Inflammatory macrophage (primary cell): Measurements from ENCODE around the gene C15orf40.
A peak's percentile ranks its signal among the peaks of the same experiment; 100 is the strongest.
"Not testable (repeated sequence)": the region's sequence is repeated elsewhere in the genome, so short reads cannot be mapped to it uniquely, and the experiment has no call there.

Source experiments
- DNase-seq, 2 donors: peaks; one replicate each; pipeline ENCODE4 v3.0.0-alpha.2; 2020 to 2022

C15orf40 gene

DNA sequence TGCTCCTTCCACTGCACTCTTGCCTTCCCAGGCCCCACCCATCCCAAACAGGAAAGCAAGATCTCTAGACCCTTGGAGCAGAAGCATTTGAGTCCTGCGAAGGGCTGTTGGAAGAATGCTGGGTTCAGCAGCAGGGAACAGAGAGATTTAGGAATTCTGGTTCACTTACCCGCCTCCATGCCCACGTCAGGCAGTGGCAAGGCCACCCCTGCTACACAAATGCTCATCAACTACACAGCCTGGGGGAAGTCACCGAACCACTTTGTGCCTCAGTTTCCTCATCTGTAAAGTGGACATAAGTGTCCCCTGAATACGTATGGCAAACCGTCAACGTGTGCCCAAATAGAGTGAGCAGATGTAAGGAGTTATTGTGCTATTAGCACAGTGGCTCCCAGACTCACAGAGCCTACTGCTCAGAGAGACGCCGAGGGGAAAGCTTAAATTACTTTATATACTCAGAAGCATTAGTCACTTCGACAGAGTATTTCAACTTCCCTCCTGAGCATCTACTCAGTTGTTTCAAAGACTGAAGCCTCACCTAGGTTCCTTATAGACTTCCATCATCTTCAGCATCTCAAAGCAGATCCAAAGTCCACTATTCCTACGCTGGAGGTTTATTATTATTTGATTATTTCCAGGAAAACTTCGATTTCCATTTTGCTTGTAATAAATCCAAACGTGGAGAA is 59.8 kb downstream of the C15orf40 start:
- peak in 1 of 2 donors; percentile 10 for DNase-seq

DNA sequence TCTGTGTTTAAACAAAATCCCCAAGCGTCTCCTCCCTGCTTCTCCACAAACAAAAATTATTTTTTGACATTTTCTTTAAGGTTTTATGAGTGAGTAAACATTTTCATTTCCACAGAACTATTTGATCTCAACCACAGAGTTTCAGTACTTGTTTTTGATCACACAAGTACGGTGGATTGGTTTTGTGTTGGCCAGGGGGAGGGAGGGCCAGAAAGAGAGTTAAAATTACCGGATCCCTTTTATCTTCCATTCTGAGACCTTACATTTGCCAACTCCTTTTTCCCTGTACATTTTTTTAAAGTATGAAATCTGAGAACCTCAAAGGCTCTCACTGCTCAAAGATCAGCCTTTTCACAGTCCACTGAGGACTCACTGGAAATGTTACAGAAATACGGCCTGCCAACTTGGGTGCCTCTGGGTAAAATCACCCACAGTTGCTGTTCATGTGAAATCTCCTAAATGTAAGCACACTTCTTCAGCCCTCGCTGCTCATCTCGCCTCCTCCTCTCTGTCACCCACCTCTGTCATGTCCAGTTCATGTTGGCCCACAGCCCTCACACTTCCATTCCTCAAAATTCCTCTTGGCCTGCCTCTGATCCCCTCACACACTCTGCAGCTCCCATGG is 60.6 kb downstream of the C15orf40 start:
- no peak for DNase-seq

DNA sequence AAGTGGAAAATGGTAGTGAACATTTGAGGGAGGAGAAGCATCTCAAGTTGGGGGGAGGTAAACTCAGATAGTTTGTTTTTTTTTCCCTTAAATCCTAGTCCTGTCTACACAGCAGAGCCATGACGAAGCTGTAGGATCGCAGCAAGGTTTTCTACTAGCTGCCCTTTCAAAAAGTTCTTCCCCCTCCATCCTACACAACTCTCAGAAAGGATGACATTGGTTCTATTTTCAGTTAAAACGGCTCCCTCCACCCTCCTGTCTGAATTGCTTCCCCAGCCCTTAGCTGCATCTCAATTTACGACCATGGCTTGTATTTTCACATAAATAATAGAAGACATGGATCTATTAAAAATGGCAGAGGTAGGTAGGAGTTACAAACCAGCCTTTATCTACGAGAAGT is 61.1 kb downstream of the C15orf40 start:
- no peak for DNase-seq

DNA sequence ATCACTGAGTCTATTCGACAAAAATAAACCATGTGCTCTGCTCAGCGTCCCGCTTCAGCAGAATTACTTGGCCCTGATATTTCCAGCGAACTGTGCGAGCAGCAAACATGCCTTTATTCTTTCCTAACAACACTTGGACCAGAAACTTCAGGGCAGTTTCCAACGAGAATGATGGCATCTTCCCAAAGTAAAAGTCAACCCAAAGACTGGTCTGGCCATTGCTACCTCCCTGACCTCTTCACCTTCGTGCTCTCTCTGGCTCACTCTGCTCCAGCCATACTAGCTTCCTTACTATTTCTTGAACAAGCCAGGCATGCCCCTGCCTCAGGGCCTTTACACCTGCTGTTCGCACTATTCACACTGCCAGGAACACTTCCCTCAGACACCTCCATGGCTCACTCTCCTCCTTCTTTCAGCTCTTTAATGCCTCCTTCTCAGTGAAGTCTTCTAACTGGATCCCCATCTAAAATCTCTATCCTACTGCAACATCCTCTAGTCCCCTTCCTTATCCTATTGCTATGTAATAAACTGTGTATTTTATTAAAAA is 65.2 kb downstream of the C15orf40 start:
- no peak for DNase-seq

DNA sequence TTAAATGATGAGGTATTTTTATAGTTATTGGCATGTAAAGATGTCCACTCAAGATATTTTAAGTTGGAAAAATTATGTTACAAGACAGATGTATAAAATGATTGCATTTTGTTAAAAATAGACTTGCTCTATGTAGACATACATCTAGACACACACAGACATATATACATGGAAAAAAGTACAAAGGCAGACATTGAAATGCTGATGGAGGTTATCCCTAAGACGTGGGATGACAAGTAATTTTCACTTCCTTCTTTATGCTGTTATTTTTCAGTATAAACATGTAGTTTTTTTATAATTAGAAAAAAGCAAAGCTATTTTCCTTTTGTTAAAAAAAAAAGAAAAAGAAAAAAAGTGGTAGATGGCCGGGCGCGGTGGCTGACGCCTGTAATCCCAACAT is 66.1 kb downstream of the C15orf40 start:
- peak in 1 of 2 donors; percentile 5 for DNase-seq

DNA sequence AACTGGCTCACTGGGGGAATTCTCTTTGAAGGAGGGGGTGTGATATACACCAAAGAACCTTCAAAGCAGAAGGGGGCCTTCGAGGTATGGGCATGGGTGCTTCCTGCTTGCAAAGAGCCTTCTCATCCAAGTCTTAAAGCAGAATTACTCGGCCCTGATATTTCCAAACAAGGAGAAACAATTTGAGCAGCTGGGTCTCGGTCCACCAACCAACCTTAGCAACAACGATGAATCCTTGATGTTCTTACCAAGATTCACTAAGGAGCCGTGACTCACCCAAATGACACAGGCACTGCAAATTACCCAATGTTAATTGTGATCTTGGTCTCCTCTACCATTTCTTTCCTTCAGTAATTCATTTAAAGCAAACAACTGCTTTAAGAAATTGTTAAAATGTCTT is 66.6 kb downstream of the C15orf40 start:
- DNase-seq: peak; percentile 34 to 47

DNA sequence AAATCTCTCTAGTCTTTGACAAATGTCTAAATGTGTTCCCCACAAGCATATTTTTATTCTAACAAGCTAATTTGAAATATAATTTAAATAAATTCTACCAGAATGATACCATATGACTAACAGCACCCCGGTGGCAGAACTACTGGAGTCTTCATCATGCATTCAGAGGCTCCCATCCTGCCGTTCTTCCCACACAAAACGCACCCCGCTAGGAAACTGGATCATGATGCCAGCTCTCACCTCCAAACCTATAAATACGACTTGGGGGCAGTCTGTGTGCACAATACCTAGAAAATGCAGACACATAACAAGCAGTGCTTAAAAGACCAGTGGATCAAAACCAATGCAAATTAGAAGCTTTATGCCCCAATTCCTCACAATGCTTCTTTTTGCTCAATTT is 67.4 kb downstream of the C15orf40 start:
- DNase-seq: no peak

DNA sequence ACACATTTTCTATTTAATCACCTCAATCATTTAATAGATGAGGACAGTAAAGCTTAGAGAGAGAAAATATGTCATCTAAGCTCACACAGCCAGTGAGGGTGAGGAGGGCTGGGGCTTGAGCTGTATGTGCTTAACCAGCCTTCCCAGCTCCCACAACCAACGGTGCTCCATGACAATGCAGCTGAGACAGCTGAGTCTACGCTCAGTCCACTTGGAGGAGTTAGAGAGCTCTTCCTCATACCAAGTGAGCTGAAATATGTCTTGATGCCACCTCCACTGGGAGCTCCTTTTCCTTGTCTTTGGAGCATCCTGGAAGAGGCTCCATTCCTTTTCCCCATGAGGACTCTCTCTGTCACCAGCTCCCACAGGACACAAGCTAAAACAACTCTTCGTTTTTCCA is 68.3 kb downstream of the C15orf40 start:
- no peak for DNase-seq

DNA sequence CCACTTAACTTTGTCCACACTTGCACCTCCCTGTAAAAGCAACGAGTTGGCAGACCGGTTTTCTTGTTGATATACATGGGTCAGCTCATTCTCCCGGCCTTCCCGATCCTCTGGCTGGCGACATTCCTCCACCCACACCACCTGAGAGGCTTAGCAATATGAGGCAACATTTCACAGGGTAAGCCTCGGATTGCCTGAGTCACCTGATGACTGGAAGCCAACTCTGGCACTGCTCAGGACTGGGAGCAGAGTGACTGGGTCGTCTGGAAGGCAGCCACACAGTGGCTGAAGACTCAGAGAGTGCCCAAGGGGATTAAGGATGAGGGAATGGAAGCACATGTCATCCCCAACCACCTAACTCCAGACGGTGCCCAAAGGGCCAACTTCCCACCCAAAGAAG is 68.7 kb downstream of the C15orf40 start:
- DNase-seq: no peak

DNA sequence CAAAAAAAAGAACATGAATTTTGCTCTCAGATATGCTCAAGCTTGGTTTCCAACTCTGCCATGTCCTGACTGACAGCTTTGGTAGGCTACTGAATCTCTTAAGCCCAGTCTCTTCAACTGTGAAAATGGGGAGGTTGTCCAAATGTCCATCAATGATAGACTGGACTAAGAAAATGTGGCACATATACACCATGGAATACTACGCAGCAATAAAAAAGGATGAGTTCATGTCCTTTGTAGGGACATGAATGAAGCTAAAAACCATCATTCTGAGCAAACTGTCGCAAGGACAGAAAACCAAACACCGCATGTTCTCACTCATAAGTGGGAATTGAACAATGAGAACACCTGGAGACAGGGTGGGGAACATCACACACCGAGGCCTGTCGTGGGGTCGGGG is 71.8 kb downstream of the C15orf40 start:
- DNase-seq: not testable (repeated sequence)
